Mesodermal cell (in vitro differentiated cells): ENCODE data around the gene SHPK.

Experiments
- H3K27ac ChIP-seq: 2 replicates; pipeline ENCODE4 v1.7.0; 2013; ENCODE audit warnings: mild to moderate bottlenecking, low read depth, low read length, moderate library complexity; ENCODE audit not compliant: severe bottlenecking
- H3K36me3 ChIP-seq: 2 replicates; pipeline ENCODE4 v1.7.1; 2013; ENCODE audit warnings: mild to moderate bottlenecking, low read length, moderate library complexity; ENCODE audit not compliant: control insufficient read depth, insufficient read depth
- H3K4me1 ChIP-seq: one replicate; pipeline ENCODE4 v1.7.1; 2013; ENCODE audit warnings: mild to moderate bottlenecking, low read length; ENCODE audit not compliant: insufficient read depth, control insufficient read depth, poor library complexity, severe bottlenecking
- H3K4me3 ChIP-seq: 2 replicates; pipeline ENCODE4 v1.7.0; 2013; ENCODE audit warnings: low read length, control low read depth, mild to moderate bottlenecking; ENCODE audit not compliant: insufficient read depth, poor library complexity, severe bottlenecking; ENCODE audit errors: extremely low read depth
- H3K9me3 ChIP-seq: 2 replicates; pipeline ENCODE4 v1.7.1; 2013; ENCODE audit warnings: mild to moderate bottlenecking, low read length, moderate library complexity; ENCODE audit not compliant: control insufficient read depth
- WGBS, 2 experiments: methylation state at CpG; one replicate each; pipeline ENCODE4 v1.1.5; 2013; ENCODE audit warnings: missing lambda C conversion rate in 2 of 2; ENCODE audit not compliant: insufficient coverage in 2 of 2; 5-methylcytosine and 5-hydroxymethylcytosine counted together

Gene SHPK

DNA sequence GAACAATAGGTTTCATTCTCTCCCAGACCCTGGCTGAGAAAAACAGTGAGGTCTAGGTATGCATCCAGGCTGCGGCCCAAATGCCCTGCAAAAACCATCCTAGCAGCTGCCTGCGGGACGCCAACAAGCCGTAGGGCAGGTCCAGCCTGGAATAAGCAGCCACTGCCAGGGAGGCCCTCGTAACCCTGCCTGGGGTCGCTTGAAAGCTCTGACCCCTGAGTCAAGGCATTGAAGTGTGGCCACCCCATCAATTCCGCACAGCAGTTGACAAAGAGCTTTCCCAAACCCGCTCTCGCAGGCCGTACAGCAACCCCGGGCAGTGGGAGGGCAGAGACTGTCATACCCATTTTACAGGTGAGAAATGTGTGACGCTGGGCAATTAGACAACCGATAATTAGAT, 38.0 kb downstream of the SHPK start:
- H3K36me3 ChIP-seq = peaks cover 3% of the 10 kb centered on the region
- no peaks in the 10 kb centered on the region for H3K4me1 ChIP-seq
- no peaks in the 10 kb centered on the region for H3K9me3 ChIP-seq
- WGBS, 2 experiments = 81 to 85% methylated on average over 11 to 12 of the region's 13 CpGs
- no peak overlapping the region for H3K27ac ChIP-seq
- no peak overlapping the region for H3K4me3 ChIP-seq

- no peak overlapping the region for H3K27ac ChIP-seq
- no peak overlapping the region for H3K4me3 ChIP-seq
- WGBS, 2 experiments = 92 to 94% methylated on average over 25 to 27 of the region's 27 CpGs
- no peaks in the 10 kb centered on the region for H3K9me3 ChIP-seq
- H3K36me3 ChIP-seq = no peaks in the 10 kb centered on the region
- H3K4me1 ChIP-seq = no peaks in the 10 kb centered on the region
Observed at GRCh38 chr17:3596804-3597464, 39.1 kb downstream of the SHPK start.

DNA sequence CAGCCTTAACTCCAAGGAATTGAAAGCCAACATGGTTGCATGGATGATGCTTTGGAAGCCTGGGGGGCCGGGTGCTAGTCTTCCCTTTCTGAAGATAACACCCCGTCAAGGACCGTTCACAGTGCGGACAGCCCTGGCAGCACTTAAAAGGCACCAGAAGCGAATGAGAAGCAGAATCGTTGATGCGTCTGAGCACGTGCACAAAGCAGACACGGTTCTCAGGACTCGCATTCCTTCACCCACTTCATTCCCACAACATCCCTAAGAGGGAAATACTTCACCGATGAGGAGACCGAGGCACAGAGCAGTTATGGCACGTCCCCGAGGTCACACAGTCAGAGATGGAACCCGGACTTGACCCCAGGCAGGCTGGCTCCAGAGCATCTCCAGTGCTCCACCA, 41.1 kb downstream of the SHPK start:
- no peaks in the 10 kb centered on the region for H3K9me3 ChIP-seq
- H3K27ac ChIP-seq = no peak overlapping the region
- no peaks in the 10 kb centered on the region for H3K4me1 ChIP-seq
- H3K4me3 ChIP-seq = no peak overlapping the region
- no peaks in the 10 kb centered on the region for H3K36me3 ChIP-seq
- 85 to 91% methylated on average over 14 to 15 of the region's 15 CpGs for WGBS, 2 experiments

DNA sequence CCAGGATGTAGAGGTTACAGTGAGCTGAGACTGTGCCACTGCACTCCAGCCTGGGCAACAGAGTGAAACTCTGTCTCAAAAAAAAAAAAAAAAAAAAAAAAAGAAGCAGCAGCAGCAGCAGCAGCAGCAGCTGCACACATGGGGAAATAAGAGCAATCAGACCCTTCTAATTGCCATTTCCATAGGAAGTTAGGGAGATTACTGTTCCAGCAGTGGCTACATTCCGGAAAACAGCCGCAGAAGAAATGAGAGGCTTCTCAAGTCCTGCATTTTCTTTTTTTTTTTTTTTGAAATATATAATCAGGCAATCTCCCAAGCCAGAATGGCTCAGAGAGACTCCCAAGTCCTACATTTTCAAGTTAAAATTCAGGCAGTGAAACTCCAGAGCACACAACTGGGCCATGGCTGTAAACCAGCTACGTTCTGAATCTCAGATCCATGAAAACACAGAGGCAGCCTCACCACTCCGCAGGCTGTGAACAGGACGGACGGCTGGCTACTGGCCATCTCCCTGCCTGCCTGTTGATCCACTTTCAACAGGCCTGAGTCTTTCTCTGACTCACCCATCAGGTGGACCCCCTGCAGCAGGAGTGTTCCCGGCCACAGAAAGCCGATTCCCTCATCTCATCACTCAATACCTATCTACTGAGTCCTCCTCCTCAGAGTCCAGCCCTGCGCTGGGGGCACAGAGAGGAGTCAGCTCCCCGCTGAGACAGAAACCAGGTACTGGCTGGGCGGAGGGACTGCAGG, 41.8 kb downstream of the SHPK start:
- no peaks in the 10 kb centered on the region for H3K4me1 ChIP-seq
- no peak overlapping the region for H3K4me3 ChIP-seq
- H3K9me3 ChIP-seq = no peaks in the 10 kb centered on the region
- H3K27ac ChIP-seq = no peak overlapping the region
- 81 to 92% methylated on average over 4 to 9 of the region's 11 CpGs for WGBS, 2 experiments
- H3K36me3 ChIP-seq = peaks cover 4% of the 10 kb centered on the region

- Histone ChIP-seq H3K27ac (no peak overlapping the region), H3K4me3 (no peak overlapping the region), H3K4me1 (no peaks in the 10 kb centered on the region), H3K36me3 (peaks cover 4% of the 10 kb centered on the region), H3K9me3 (no peaks in the 10 kb centered on the region)
- 90 to 98% methylated on average over 5 of the region's 5 CpGs for WGBS, 2 experiments
Observed at GRCh38 chr17:3593384-3593783, 42.7 kb downstream of the SHPK start.

DNA sequence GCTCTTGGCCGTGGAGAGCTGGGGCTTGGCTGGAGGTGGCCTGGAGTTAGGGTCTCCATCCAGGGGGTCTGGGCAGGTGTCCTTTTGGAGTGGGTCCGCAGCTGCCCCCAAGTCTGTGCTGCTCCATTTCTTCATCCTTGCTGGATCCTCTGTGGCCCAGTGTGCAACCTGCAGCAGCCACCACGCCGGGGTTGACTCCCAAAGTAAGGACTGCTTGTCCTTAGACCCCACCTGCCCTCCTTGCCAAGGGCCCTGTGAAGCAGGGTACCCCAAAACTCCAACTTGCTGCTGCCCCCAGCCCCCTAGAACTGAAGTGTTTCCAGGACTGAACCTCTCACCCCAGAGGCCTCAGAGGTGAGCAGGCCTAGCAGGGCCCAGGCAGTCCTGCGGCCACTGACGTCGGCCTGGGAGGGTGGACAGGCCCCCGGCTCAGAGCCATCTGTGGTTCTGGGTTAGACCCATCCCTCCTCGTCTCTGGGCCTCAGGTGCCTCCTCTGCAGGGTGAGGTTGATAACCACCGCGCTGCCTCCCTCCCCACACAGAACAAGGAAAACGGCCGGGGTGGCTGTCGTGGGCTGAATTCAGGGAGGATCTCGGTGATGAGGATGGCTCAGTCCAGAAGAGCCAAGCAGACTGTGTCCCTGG, 43.7 kb downstream of the SHPK start:
- no peak overlapping the region for H3K27ac ChIP-seq
- H3K36me3 ChIP-seq = peaks cover 4% of the 10 kb centered on the region
- 96 to 99% methylated on average over 11 to 14 of the region's 15 CpGs for WGBS, 2 experiments
- H3K9me3 ChIP-seq = no peaks in the 10 kb centered on the region
- H3K4me3 ChIP-seq = no peak overlapping the region
- H3K4me1 ChIP-seq = no peaks in the 10 kb centered on the region

DNA sequence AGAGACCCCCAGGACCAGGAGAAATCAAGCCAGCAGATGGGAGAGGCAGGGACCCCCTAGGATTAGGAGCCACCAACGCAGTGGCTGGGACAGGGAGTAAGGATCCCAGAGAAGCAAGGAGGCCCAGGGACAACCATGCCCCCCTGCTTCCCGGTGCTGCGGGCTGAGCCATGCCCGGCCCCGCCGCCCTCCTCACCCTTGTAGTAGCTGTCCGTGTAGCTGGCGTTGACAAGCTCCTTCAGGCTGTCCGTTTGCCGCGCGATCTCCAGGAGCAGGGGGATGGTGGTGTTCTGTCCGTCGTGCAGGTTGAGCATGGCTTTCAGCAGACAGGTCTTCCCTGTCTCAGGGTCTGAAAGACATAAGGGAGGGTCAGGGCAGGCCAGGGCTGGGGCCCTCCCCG, 45.3 kb downstream of the SHPK start:
- 88 to 94% methylated on average over 8 to 15 of the region's 15 CpGs for WGBS, 2 experiments
- Histone ChIP-seq H3K9me3 (no peaks in the 10 kb centered on the region), H3K36me3 (peaks cover 6% of the 10 kb centered on the region), H3K4me3 (no peak overlapping the region), H3K4me1 (no peaks in the 10 kb centered on the region), H3K27ac (no peak overlapping the region)

- Histone ChIP-seq H3K36me3 (peaks cover 6% of the 10 kb centered on the region), H3K9me3 (no peaks in the 10 kb centered on the region), H3K4me3 (no peak overlapping the region), H3K4me1 (no peaks in the 10 kb centered on the region), H3K27ac (no peak overlapping the region)
- 95% methylated on average over 15 of the region's 15 CpGs for WGBS, 2 experiments
Observed at GRCh38 chr17:3590231-3590630, 45.8 kb downstream of the SHPK start.

DNA sequence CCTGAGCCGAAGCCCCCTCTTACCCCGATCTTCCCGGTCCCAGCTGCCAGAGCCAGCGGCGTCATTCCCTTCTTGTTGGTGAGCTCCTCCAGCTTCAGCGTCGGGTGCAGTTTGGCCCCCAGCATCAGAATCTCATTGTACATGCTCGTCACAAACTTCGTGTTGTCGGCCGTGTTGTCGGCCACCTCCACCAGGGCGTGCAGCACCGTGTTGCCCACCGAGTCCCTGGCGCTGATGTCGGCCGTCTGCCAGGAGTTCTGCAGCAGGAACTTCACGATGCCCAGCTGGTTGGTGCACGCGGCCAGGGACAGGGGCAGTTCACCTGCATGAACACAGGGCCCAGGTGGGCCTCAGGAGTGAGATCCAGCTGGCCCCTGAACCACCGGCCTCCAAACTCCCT, 46.3 kb downstream of the SHPK start:
- 94 to 95% methylated on average over 21 to 22 of the region's 22 CpGs for WGBS, 2 experiments
- no peak overlapping the region for H3K27ac ChIP-seq
- no peaks in the 10 kb centered on the region for H3K9me3 ChIP-seq
- H3K4me3 ChIP-seq = no peak overlapping the region
- H3K36me3 ChIP-seq = peaks cover 6% of the 10 kb centered on the region
- H3K4me1 ChIP-seq = no peaks in the 10 kb centered on the region

GRCh38 chr17:3585826-3586225, 50.2 kb downstream of the SHPK start:
- H3K27ac ChIP-seq = no peak overlapping the region
- peaks cover 10% of the 10 kb centered on the region for H3K36me3 ChIP-seq
- WGBS, 2 experiments = 92 to 96% methylated on average over 16 of the region's 17 CpGs
- H3K4me1 ChIP-seq = no peaks in the 10 kb centered on the region
- no peak overlapping the region for H3K4me3 ChIP-seq
- no peaks in the 10 kb centered on the region for H3K9me3 ChIP-seq

- Histone ChIP-seq H3K4me1 (no peaks in the 10 kb centered on the region), H3K9me3 (no peaks in the 10 kb centered on the region), H3K4me3 (no peak overlapping the region), H3K36me3 (peaks cover 14% of the 10 kb centered on the region), H3K27ac (no peak overlapping the region)
- WGBS, 2 experiments = 98 to 100% methylated on average over 2 to 8 of the region's 9 CpGs
Observed at GRCh38 chr17:3583456-3583855, 52.6 kb downstream of the SHPK start.
